Mononuclear cell (primary cell): ENCODE results near the gene NAPA. TPM values are rescaled to one million over a fixed set of nuclear protein-coding genes. Genes with fewer than 3 reads are reported as not detected.

Source experiments
- H3K27me3 ChIP-seq: 2 replicates; pipeline ENCODE4 v1.6.0; 2011; ENCODE audit warnings: low read length, control low read depth; ENCODE audit not compliant: insufficient read depth
- H3K4me1 ChIP-seq: 2 replicates; pipeline ENCODE4 v1.5.1; 2011; ENCODE audit warnings: mild to moderate bottlenecking, low read length, control low read depth; ENCODE audit not compliant: insufficient read depth
- H3K4me3 ChIP-seq: 2 replicates; pipeline ENCODE4 v1.5.1; 2011; ENCODE audit warnings: mild to moderate bottlenecking, low read length, moderate library complexity
- H3K9me3 ChIP-seq: 2 replicates; pipeline ENCODE4 v1.5.1; 2011; ENCODE audit warnings: low read depth, mild to moderate bottlenecking, control low read depth, low read length
- total RNA-seq: library from RNA; depleted of rRNA; stranded (reverse); fragments of >200 nt; gene quantifications from one replicate; pipeline ENCODE4 v1.2.3, GENCODE V29; 2012

NAPA gene
- total RNA-seq, 1 donor, result 71.8 TPM

DNA sequence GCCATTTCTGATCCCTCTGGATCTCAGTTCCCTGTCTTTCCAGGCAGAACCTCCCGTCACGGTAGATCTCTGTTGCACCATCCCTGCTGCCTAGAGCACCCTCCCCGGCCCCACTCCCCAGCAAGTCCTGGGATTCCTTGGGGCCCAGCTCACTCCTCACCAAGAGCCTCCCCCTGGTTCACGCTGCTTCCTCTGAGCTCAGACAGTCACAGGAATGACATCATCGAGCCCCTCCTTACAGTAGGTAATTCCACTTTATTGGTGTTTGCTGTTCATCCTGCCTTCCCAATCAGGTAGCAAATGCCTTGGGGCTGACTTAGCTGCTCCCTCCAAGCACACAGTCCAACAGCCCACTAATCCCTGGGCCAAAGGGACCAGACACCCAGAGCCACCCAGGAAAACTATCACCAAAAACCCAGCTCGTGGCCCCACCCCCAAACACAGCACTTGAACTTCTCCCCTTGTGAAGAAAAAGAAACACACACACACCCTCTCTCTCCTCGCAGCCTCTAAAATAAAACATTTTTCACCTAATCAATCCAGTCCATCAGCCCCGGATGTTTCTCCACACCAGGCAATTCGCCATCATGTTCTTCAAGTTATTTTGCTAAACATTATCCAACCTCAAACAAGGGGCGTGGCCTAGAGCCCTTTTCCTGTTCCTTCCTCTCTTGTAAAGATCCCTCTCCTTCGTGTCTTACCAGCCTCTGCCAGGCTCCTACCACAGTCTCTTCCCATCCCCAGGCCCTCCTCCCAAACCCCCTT lies 2.5 kb downstream of the NAPA start:
- H3K9me3 ChIP-seq, result no peaks in the 10 kb centered on the region
- H3K4me3 ChIP-seq, result no peak overlapping the region
- peaks cover 61% of the 10 kb centered on the region for H3K4me1 ChIP-seq
- no peaks in the 10 kb centered on the region for H3K27me3 ChIP-seq

DNA sequence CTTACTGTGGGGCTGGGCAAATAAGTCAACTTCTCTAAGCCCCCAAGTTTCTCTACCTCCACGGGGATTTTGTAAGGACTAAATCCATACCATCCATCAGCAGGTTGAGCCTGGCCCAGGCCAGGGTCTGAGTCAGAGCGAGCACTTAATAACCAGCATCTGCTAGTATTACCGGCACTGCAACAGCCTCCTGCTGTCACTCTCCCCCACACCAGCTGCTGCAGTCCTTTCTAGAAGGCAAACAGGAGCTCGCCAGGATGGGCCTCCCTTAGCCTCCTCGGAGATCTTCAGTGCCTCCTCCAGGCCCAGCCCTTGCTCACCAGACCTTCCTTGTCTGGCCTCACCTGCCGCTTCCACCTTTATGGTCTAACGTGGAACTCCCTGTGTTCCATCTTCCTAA lies 3.2 kb downstream of the NAPA start:
- Histone ChIP-seq H3K4me3 (no peak overlapping the region), H3K4me1 (peaks cover 54% of the 10 kb centered on the region), H3K27me3 (no peaks in the 10 kb centered on the region), H3K9me3 (no peaks in the 10 kb centered on the region)

DNA sequence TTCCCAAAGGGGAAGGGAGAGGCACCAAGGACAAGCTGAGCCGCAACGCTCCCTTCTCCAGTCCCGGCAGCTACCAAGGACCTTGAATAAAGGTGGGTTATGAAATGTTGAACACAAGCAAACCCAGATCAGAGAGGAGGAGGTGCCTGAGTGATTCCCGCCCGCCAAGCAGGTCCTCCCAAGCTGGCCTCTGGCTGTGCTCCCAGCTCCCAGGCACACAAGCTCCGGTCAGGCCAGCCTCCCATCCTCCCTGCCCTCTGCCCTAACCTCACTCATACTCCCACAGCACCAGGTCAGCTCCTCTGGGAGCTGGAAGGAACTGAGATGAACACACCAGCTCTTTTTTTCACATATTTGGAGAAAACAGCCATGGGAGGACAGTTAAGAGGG lies 3.7 kb downstream of the NAPA start:
- no peaks in the 10 kb centered on the region for H3K9me3 ChIP-seq
- peaks cover 48% of the 10 kb centered on the region for H3K4me1 ChIP-seq
- H3K27me3 ChIP-seq, result no peaks in the 10 kb centered on the region
- H3K4me3 ChIP-seq, result no peak overlapping the region

DNA sequence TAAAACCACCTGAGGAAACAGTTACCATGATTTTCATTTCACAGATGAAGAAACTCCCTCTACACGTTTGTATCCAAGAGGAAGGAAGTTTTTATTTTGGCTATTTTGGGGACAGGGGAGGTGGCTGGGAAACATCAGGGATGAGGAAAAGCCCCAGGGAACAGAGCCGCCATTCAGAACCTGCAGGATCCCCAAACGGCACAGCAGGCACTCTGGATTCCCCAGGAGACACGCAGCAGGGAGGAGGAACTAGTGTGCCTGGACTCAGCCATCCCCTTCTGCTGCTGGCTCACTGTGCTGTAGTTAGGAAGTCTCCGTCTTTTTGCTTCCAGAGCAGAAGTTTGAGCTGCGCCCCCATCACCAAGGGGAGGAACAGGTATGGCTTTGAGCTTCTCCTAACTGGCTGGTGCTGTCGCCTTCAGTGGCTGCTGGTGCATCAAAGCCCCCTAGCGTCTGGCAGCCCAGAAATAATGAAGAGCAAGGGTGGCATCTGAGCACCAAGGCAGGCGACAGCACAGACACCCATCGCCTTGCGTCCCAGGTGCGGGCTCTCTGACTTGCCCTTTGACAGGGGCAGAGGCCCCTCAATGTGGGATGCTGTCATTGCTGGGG lies 4.2 kb downstream of the NAPA start:
- no peaks in the 10 kb centered on the region for H3K27me3 ChIP-seq
- H3K4me3 ChIP-seq, result no peak overlapping the region
- no peaks in the 10 kb centered on the region for H3K9me3 ChIP-seq
- H3K4me1 ChIP-seq, result peaks cover 43% of the 10 kb centered on the region

DNA sequence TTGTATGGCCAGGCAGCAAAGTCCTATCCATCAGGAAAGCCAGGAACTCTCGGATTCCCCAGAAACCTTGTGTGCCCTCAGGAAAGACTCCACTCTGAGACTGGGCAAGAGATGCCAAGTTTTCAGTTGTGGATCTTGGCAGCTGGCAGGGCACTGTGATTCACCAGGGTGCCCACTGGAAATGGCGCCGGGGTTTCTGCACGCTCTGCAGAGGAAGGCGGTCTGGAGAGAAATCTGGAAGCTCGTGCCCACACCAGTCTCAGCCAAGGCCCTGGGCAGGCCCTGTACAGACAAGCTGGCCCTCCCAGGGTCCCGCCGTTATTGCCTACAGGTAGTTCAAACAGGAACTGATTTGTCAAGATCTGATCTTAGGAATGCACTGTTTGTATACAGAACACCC lies 4.9 kb downstream of the NAPA start:
- Histone ChIP-seq H3K4me1 (peaks cover 42% of the 10 kb centered on the region), H3K9me3 (no peaks in the 10 kb centered on the region), H3K4me3 (no peak overlapping the region), H3K27me3 (no peaks in the 10 kb centered on the region)

DNA sequence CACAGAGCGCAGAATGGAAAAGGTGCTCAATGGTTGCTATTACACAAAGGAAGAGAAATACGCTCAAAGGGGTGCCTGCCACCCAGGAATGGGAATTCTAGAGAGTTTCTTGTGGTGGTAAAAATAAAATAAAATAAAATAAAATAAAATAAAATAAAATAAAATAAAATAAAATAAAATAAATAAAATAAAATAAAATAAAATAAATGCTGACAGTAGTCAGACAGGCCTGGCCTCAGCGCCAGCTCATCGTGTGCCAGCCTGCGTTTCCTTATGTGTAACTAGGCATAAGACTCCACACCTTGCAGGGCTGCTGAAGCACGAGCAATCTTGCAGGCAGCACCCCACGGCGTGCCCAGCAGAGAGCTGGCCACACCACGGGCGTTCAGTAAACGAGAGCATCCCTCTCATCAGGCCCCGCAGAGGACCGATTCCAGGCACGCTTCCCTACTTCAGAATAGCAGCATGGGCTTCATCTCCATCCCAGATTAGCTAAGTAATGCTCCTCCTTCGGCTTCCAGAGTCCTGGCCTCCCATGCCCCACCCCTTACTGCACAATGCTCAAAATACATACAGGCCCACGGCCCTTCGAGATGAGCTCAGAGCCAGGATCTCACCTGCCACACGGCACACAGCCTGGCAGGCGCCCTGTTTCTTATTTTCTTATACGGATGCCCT lies 5.6 kb downstream of the NAPA start:
- Histone ChIP-seq H3K4me3 (no peak overlapping the region), H3K9me3 (no peaks in the 10 kb centered on the region), H3K27me3 (no peaks in the 10 kb centered on the region), H3K4me1 (peaks cover 41% of the 10 kb centered on the region)

DNA sequence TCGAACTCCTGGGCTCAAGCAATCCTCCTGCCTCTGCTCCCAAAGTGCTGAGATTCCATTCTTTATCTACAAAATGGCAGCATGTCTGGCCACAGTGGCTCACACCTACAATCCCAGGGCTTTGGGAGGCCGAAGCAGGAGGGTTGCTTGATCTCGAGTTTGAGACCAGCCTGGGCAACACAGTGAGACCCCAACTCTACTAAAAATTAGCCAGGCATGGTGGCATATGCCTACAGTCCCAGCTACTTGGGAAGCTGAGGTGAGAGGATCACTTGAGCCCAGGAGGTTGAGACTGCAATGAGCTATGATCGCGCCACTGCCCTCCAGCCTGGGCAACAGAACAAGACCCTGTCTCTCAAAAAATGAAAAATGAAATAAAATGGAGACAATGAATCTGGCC lies 6.1 kb downstream of the NAPA start:
- no peak overlapping the region for H3K4me3 ChIP-seq
- no peaks in the 10 kb centered on the region for H3K9me3 ChIP-seq
- H3K27me3 ChIP-seq, result no peaks in the 10 kb centered on the region
- H3K4me1 ChIP-seq, result peaks cover 35% of the 10 kb centered on the region

DNA sequence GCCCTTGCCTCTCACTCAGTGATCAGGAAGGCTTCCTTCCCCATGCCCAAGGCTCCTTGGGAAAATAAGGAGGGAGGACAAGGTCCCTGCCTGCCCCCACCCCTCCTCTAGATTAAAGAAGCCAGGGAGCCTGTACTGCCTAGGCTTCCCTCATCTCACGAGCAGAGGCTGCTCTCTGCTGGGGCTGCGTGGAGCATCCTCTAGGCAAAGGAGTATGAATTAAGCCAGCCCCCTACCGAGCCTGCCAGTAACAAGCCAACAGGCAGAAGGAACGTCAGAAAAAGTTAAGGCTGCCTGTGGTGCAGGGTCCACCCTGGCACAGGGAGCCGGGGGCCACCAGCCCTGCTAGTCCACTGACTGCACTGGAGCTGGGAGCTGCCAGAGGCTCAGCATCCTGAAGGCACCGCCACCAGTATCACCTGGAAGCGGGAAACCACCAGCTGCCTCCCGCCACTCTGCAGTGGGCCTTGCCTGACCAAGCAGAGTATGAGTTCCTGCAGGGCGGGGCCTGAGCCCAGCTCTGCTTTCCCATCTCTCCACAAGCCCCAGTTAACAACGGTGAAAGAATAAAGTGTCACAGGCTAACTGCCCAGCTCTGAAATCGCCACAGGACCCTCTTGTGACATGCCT lies 6.8 kb downstream of the NAPA start:
- peaks cover 28% of the 10 kb centered on the region for H3K4me1 ChIP-seq
- no peak overlapping the region for H3K4me3 ChIP-seq
- H3K27me3 ChIP-seq, result no peaks in the 10 kb centered on the region
- H3K9me3 ChIP-seq, result no peaks in the 10 kb centered on the region

DNA sequence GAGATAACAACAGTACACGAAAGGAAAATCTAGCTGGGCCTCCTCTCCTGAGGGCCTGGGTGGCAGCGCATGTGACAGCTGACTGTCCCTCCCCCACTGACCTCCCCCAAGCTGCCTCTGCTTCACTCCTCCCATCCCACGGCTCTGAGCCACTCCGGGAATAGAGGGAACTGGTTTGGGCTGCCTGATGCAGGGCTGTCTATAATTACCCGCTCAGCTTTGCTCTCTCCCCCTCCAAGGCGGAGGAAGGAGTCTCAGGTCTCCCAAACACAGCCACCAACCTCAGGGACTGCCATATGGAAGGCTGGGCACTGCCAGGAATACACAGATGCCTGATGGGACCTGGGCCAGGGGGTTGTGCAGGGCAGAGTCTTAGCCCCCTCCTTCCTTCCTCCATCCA lies 7.9 kb downstream of the NAPA start:
- no peaks in the 10 kb centered on the region for H3K9me3 ChIP-seq
- H3K4me3 ChIP-seq, result no peak overlapping the region
- no peaks in the 10 kb centered on the region for H3K27me3 ChIP-seq
- peaks cover 18% of the 10 kb centered on the region for H3K4me1 ChIP-seq

DNA sequence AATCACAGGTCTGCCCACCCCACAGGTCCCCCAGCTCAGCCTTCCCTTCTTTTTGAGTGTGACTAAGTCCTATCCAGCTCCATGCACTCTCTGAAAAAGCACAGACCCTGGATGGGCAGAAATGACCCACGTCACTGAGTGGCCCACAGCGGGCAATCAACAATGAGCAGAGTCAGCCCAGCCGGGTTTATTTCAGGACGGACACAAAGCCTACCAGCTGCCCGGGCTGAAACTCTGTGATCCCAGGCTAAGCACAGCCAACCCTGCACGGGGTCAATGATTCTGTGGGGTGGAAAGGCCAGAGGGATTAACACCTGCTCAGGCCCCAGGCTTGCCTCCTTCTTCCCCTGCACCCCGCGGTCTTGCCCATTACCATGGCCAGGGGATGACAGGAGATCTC lies 8.4 kb downstream of the NAPA start:
- no peak overlapping the region for H3K4me3 ChIP-seq

DNA sequence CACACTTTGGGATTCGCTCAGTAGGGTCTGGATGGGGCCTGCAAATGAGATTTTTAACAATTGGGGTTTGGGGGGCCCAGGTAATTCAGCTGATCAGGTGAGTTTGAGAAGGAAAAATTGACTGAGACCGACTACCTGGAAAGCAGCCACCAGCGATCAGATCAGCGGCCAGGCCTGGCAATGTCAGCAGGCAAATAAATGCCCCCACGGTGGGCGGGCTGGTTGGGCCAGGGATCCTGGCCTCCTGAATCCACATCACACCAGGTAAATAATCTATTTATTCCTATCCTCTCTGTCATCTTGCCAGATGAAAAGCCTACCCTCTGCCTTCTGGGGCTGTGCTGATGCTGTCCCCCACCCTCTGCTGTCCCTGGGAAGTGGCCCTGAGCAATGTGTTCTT lies 9.4 kb downstream of the NAPA start:
- H3K9me3 ChIP-seq, result no peaks in the 10 kb centered on the region
- H3K27me3 ChIP-seq, result no peaks in the 10 kb centered on the region
- H3K4me3 ChIP-seq, result no peak overlapping the region
- peaks cover 9% of the 10 kb centered on the region for H3K4me1 ChIP-seq

More for the DNA sequence above, 8.4 kb downstream of the NAPA start:
- H3K4me1 ChIP-seq, result peaks cover 12% of the 10 kb centered on the region
- H3K27me3 ChIP-seq, result no peaks in the 10 kb centered on the region
- no peaks in the 10 kb centered on the region for H3K9me3 ChIP-seq

DNA sequence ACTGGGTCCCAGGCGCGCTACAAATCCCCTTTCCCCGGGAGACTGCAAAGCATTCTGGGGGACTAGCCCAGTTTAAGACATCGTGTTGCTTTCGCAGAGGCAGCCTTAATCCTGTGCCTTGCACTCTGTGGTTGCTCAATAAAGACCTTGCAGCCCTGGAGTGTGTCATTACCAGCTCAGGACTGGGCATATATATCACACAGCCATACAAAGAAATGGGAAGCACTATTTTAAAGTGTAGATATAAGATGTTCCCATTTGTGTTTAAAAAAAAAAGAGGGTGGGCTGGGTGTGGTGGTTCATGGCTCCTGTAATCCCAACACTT lies 11.1 kb downstream of the NAPA start:
- no peaks in the 10 kb centered on the region for H3K9me3 ChIP-seq
- peaks cover 9% of the 10 kb centered on the region for H3K4me1 ChIP-seq
- no peak overlapping the region for H3K4me3 ChIP-seq
- H3K27me3 ChIP-seq, result no peaks in the 10 kb centered on the region

DNA sequence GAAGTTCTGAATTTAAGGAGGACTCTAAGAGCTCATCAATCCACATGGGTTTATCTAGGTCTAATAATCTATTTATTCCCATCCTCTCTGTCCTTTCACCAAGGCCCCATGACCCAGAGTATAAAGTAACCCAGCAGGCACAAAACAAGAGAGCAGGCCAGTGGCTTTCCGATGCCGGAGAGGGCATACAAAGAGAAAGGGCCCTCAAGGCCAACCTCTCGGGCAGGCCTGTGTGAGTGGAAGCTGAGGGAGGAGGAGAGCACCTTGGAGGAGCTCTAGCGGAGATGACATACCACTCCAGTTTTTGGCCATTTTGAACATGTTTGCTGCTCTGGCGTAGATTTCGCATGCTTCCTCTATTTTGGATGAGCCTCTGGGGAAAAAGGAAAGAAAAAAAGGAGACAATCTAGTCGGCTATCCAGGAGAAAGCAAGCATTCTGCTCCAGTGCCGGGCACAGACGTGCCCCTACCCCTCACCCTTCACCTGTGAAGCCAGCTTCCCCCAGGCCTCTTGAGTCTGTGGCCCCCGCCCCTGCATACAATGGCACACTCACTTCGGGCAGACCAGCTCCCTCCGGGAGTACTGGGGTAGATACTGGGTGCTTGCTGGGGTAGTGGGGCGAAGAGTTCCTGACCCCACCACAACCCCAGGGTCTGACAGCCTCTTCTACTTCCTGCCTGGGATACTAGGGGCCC lies 11.6 kb downstream of the NAPA start:
- H3K4me1 ChIP-seq, result peaks cover 6% of the 10 kb centered on the region
- H3K4me3 ChIP-seq, result no peak overlapping the region
- no peaks in the 10 kb centered on the region for H3K9me3 ChIP-seq
- no peaks in the 10 kb centered on the region for H3K27me3 ChIP-seq

DNA sequence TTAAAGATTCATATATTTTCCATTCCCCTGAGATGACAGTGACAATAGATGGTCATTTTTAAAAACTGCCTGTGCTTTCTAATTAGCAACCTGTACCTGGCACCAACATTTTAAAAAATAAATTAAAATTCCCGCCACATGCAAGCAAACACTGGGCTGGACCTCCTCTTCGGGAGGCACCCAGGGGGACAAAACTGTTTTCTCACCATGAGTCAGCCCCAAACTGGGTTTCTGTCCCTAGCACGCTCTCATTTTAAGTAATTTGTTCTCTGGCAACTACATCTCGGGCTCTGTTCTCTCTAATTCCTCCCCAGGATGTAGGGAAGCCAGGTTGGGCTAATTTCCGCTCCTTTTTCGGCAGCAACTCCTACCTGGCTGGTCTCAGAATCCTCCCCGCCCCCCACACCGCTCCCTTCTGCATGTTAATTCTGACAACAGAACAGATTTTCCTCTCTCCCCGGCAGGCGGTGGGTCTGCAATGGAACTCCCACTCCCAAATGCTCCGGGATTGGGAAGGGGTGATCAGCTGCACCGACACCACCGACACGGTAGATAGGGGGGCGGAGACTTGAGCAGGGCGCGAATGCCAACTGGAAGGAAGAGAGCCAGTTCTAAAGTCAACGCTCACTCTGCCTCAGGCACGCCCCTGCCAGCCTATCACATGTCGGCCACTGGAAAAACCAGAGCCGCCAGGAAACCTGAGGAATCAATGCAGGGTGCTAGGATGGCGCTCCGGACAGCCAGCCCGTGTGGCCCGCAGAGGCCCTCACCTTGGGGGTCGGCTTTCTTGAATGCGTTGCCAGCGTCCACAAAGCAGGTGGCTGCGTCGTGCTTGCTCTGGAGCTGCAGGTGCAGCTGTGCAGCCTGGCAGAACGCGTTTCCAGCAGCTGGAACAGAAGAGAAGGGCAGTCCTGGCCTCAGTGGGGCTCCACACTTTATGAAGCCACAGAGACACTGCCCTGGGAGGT lies 14.7 kb downstream of the NAPA start:
- Histone ChIP-seq H3K4me1 (no peaks in the 10 kb centered on the region), H3K4me3 (no peak overlapping the region), H3K9me3 (no peaks in the 10 kb centered on the region), H3K27me3 (no peaks in the 10 kb centered on the region)
